Stimulated activated CD8-positive, alpha-beta memory T cell treated with anti-CD3 and anti-CD28 coated beads, Interleukin-2, amount 100 ng/mL, for 1 hour (primary cell): ENCODE data around the gene TMEM267.
"Not testable (repeated sequence)": the region's sequence is repeated elsewhere in the genome, so short reads cannot be mapped to it uniquely, and the experiment has no call there.

Source experiments
- DNase-seq, 2 donors: peaks; one replicate each; pipeline ENCODE4 v3.0.0-alpha.2; 2020; ENCODE audit warnings: low read depth in 2 of 2

The TMEM267 gene, protein sequence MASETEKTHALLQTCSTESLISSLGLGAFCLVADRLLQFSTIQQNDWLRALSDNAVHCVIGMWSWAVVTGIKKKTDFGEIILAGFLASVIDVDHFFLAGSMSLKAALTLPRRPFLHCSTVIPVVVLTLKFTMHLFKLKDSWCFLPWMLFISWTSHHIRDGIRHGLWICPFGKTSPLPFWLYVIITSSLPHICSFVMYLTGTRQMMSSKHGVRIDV

DNA sequence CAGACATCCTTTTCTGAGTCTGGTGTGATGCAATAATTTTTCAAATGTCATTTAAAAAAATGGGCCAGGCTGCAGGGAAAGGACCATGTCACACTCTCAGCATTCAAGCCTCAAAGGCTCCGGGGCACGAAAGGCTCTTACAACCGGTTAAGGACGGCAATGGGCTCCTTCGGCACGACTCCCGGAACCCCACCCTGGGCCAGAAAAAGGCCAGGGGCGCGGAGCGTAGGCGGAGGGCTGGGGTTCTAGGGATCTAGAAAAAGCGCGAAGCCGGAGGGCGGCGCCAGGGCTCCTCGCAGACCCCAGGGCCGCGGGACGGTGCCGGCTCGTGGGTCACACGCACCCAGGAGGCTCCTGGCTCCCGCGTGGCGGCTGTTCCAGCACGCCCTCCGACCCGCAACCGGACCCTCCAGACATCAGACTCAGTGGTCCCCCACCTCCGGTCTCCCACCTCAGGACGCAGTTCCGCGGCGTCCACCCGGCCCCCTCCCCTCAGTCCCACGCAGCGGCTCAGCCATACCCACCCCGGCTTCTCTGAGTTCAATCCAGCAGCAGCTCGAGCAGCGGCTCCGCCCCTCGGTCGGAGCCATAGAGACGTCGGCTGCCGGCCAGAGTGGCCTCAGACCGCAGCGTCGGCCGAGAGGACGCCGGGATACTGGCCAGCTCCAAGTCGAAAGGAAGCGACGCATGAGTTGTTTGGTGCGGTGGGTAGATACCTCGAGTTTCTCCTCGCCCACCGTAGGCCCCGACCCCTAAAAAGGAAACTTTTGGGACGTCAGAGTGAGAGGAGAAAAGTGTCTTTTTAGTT is at the start of gene TMEM267:
TMEM267 (minus strand) TSS at position 568 of the 808 bp plus-strand sequence. CDS start 29,896 bp downstream, outside the sequence.
- peak; percentile 66 to 76 for DNase-seq

DNA sequence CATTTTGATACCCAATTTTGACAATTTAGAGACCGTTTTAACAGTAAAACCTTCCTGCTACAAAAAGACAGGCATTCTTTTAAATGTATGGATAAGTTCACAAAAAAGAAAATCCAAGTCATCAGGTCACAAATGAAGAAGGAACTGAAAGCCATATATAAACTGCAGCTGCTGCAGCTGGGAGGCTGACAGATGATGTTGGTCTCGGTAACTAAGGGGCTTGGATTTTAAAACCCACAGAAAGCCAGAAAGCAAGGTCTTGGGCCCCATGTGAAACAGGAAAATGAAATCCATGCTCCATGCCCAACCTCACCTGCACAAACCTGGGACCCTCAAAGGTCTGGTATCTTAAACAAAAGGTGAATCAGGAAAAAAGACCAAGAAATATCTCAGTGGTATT is 47.0 kb upstream of the TMEM267 start:
- no peak for DNase-seq

GRCh38 chr5:43523662-43524072 is 40.0 kb upstream of the TMEM267 start:
- no peak for DNase-seq

GRCh38 chr5:43520615-43521014 is 37.0 kb upstream of the TMEM267 start:
- DNase-seq: no peak

DNA sequence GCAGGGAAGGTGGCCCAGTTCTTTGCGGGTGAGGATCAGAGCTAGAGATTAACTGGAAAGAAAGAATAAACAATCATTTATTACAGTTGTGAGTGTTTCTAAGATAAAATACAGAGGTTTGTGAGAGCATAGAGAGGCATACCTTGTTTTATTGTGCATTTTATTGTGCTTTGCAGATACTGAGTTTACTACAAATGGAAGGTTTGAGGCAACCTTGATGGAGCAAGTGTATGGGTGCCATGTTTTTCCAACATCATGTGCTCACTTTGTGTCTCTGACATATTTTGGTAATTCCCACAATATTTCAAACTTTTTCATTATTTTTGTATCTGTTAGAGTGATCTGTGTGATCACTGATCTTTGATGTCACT is 32.0 kb upstream of the TMEM267 start:
- no peak for DNase-seq

- DNase-seq: peak; percentile 89 to 90
These were observed 31.4 kb upstream of the TMEM267 start, which contains the start of gene C5orf34 for GRCh38 chr5:43514816-43515677. Gene C5orf34 (minus strand): TSS chr5:43515148. CDS start chr5:43509339, 5,809 bp downstream.

- no peak for DNase-seq
These were observed 30.8 kb upstream of the TMEM267 start for GRCh38 chr5:43514471-43514815.

DNA sequence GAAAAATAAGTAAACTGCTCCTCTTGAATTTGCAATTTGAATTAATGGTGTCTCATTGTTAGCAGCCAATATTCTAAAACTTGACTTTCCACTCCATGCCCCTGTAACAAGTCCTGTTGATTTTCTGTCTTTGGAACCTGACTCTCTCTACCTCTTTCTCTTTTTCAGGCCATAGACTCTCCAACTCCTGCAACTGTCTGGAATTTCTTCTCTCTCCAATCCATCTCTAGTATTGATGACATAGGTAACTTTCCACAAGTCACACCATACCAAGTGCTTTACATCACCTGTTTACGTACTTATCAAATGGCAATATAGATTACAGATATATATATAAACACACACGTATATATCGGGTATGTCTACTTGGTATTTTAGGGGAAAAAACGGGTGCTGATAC is 30.4 kb upstream of the TMEM267 start:
- DNase-seq: no peak

- not testable (repeated sequence) for DNase-seq
These were observed 27.4 kb upstream of the TMEM267 start for GRCh38 chr5:43511062-43511461.

GRCh38 chr5:43498581-43498980 is 14.9 kb upstream of the TMEM267 start:
- DNase-seq: no peak

DNA sequence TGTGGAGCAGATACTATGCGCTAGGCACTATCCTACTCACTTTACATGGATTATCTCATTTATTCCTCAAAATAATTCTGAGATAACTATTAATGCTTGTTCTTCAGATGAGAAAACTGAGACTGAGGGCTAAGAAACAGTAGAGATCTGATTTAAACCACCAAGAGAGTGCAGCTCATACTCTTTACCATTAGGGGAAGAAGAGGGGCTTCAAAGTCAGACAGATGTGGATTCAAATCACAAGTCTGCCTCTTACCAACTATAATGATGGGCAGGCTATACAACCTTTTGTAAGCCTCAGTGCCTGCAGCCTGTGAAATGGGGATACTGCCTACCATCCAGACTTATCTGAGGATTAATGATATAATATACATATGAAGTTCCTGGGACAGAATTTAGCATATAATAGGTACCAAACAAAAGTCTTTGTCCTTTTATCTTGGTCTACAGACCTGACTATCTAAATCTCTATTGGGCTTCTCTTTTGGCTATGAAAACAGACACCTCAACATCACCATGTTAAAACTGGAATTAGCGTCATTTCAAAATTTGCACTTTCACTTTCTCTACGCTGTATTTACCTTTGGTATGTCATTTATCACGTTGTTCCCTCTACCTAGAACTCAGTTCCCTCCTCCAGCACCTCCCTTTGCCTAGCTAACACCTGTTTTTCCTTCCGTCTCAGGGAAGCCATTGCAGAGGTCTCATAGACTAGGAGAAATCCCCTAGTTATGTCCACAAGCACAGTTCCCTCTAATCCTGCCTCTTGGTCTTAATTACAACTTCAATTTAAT is 13.8 kb upstream of the TMEM267 start:
- DNase-seq: no peak

DNA sequence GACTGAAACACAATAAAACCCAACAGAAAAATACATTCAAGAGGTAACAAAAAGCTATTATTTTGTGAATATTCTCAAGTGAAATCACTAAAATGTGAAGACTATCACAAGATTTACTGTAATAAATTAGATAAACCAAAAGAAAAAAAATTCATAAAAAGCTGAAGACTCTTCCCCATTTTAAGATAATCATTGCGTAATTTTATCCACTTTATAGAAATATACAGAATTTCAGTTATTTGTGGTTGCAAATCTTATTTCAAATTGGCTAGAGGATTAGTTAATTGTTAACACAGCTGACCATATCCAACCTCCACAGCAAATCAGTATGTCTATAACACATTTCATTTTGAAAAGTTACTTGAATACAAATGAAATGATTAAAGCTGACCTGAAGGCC is 7.7 kb upstream of the TMEM267 start:
- DNase-seq: no peak

DNA sequence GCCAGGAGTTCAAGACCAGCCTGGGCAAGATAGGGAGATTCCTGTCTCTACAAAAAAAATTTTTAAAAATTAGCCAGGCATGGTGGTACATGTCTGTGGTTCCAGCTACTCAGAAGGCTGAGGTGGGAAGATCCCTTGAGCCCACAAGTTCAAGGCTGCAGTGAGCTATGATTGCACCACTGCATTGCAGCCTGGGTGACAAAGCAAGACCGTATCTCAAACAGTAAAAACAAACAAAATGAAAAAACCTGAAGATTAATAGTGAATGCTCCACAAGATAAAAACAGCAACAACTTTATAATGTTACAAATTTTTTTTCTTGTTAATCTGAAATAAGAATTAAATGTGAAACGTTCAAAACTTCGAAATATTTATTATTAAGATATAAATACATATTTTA is 2.7 kb upstream of the TMEM267 start:
- DNase-seq: no peak

- no peak for DNase-seq
These were observed 1.7 kb upstream of the TMEM267 start for GRCh38 chr5:43485406-43485805.

- DNase-seq: peak; percentile 74
These were observed 613 bp upstream of the TMEM267 start for GRCh38 chr5:43484106-43484849.

DNA sequence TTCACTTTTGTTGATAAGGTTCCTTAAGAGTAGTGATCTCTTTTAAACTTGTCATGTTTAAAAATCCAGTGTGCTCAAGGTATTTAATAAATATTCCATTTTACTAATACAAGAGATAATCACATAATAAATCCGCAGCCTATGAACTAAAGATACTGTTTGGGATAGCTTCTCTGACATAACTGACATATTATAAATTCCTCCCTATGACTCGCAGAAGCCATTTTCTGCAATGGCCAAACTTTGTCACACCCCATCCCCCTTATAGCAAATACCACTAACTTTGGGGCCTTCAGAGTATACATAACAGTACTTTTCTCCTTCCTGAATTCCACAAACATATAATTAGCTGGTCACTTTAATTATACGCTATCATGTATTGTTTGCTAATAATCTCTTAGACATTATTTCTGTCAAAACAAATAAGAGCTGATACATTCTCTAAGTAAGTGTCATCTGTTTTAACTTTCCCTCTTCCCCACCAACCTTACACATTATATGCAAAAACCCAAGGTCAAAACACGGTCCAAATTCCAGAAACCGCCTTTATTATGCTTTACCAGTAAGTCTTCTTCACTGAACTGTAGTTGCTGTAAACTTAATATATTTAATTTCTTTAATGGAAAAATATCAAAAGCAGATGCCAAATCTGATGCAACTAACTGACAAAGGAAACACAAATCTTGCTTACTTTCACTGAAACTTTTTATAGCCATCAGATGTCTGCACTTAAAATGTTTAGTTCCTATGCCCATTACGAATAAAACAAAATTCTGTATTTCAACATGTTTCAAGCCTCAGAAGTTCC is 971 bp downstream of the TMEM267 start:
- no peak for DNase-seq

DNA sequence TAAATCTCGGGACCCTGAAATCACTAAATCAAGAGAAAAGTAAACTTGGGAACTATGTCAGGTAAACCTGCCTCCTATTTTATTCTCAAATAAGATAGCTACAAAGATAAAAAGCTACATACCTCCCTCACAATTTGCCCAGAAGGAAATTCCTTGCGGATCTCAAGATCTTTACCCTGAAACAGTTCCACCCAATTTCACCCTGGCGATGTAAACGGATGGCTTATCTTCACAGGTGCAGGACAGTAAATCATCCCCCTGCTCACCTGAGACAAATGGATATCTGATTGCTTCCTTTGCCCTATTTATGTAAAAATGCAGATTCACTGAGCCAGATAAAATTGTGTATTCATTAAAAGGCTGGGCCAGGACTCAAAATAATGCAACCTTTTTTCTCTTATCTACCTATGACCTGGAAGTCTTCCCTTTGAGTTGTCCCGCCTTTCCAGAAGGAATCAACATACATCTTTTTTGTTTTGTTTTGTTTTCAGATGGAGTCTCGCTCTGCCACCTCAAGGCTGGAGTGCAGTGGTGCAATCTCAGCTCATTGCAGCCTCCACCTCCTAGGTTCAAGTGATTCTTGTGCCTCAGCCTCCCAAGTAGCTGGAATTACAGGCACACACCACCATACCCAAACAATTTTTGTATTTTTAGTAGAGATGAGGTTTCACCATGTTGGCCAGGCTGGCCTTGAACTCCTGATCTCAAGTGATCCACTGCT is 13.8 kb downstream of the TMEM267 start:
- DNase-seq: no peak

- no peak for DNase-seq
These were observed 16.6 kb downstream of the TMEM267 start for GRCh38 chr5:43467100-43467499.

- not testable (repeated sequence) for DNase-seq
These were observed 18.2 kb downstream of the TMEM267 start for GRCh38 chr5:43465455-43465854.
